Naive thymus-derived CD4-positive, alpha-beta T cell (primary cell): ENCODE data around the gene RALGPS1. TPM values are rescaled to one million over a fixed set of nuclear protein-coding genes. Genes with fewer than 3 reads are reported as not detected.

ENCODE experiments used
- ATAC-seq: fragments of 150-1000 bp; cut with Tn5 transposase; 2 replicates; pipeline ENCODE4 v1.10.0; 2021; ENCODE audit warnings: mild to moderate bottlenecking, moderate library complexity
- CTCF ChIA-PET: fragments of 350-600 bp; sonication (Branson Sonifier 250); formaldehyde crosslinking; loops from one replicate; lab custom pipeline; 2021; ENCODE audit warnings: antibody characterized with exemption; lab: Charles Lee
- POLR2A ChIA-PET: fragments of 350-600 bp; sonication (Branson Sonifier 250); formaldehyde crosslinking; loops from one replicate; lab custom pipeline; 2021; ENCODE audit warnings: antibody characterized with exemption, inconsistent platforms; lab: Charles Lee
- DNase-seq, 9 donors: peaks; one replicate each; pipeline versions ENCODE4 v3.0.0 to v3.0.0-alpha.2; 2020 to 2022; ENCODE audit warnings: mixed read lengths in 1 of 9
- H3K27ac ChIP-seq: one replicate; pipeline ENCODE4 v1.7.0; 2013; ENCODE audit warnings: mild to moderate bottlenecking, low read depth, low read length, moderate library complexity
- H3K27me3 ChIP-seq, 2 donors: one replicate each; pipeline ENCODE4 v1.7.0; 2013; ENCODE audit warnings: low read length in 2 of 2, mild to moderate bottlenecking in 2 of 2, moderate library complexity in 2 of 2; ENCODE audit not compliant: control insufficient read depth in 2 of 2, insufficient read depth in 2 of 2
- H3K36me3 ChIP-seq, 3 experiments: 1 replicate in 2 of 3; 2 replicates in 1 of 3; pipeline ENCODE4 v1.7.0; 2013; ENCODE audit warnings: low read length in 3 of 3, mild to moderate bottlenecking in 3 of 3, moderate library complexity in 1 of 3; ENCODE audit not compliant: insufficient read depth in 3 of 3, control insufficient read depth in 2 of 3
- H3K4me1 ChIP-seq, 2 donors: one replicate each; pipeline ENCODE4 v1.7.0; 2013; ENCODE audit warnings: low read length in 2 of 2, mild to moderate bottlenecking in 2 of 2, moderate library complexity in 1 of 2; ENCODE audit not compliant: control insufficient read depth in 2 of 2, insufficient read depth in 2 of 2
- H3K4me3 ChIP-seq: 2 replicates; pipeline ENCODE4 v1.7.0; 2013; ENCODE audit warnings: mild to moderate bottlenecking, low read length
- H3K9me3 ChIP-seq, 3 experiments: 1 replicate in 2 of 3; 2 replicates in 1 of 3; pipeline ENCODE4 v1.7.0; 2013; ENCODE audit warnings: low read length in 3 of 3; ENCODE audit not compliant: control insufficient read depth in 2 of 3
- H3K27ac Mint-ChIP-seq, 9 donors: one replicate each; pipeline ENCODE4 v1.8.0; 2020 to 2022; ENCODE audit warnings: mixed read lengths in 9 of 9, mild to moderate bottlenecking in 8 of 9, moderate library complexity in 5 of 9, inconsistent platforms in 2 of 9
- H3K27me3 Mint-ChIP-seq, 5 donors: one replicate each; pipeline ENCODE4 v1.8.0; 2021 to 2022; ENCODE audit warnings: mixed read lengths in 5 of 5, mild to moderate bottlenecking in 1 of 5
- H3K36me3 Mint-ChIP-seq, 5 donors: one replicate each; pipeline ENCODE4 v1.8.0; 2020 to 2022; ENCODE audit warnings: mixed read lengths in 5 of 5, mild to moderate bottlenecking in 3 of 5, inconsistent platforms in 1 of 5
- H3K4me1 Mint-ChIP-seq, 7 donors: one replicate each; pipeline ENCODE4 v1.8.0; 2020 to 2022; ENCODE audit warnings: mixed read lengths in 7 of 7, mild to moderate bottlenecking in 3 of 7, inconsistent platforms in 1 of 7
- H3K4me3 Mint-ChIP-seq, 10 donors: one replicate each; pipeline ENCODE4 v1.8.0; 2020 to 2022; ENCODE audit warnings: mild to moderate bottlenecking in 10 of 10, mixed read lengths in 10 of 10, moderate library complexity in 6 of 10, inconsistent platforms in 2 of 10
- H3K9me3 Mint-ChIP-seq, 11 donors: one replicate each; pipeline ENCODE4 v1.8.0; 2020 to 2022; ENCODE audit warnings: mixed read lengths in 11 of 11, mild to moderate bottlenecking in 4 of 11, inconsistent platforms in 1 of 11, moderate library complexity in 1 of 11
- intact Hi-C, 2 donors: fragments of 100-400 bp; cut with micrococcal nuclease; formaldehyde crosslinking; loops; one replicate each; pipeline ENCODE4 v1.15.1; 2023
- polyA plus RNA-seq, 2 donors: library from polyadenylated mRNA; unstranded; fragments of 300-500 nt; fragmentation: Illumina TruSeq; gene quantifications; one replicate each; pipeline ENCODE4 v1.2.3, GENCODE V29; 2021
- total RNA-seq, 6 experiments: library from RNA in 5 of 6; stranded (reverse) in 5 of 6; gene quantifications; 1 replicate in 5 of 6; 2 replicates in 1 of 6; pipeline ENCODE4 v1.2.3 and lab custom pipeline; 2021 to 2026

The RALGPS1 gene
- total and polyA plus RNA-seq, 7 experiments from 2014 or later: 1.0 to 8.3 (median 4.1) TPM

- ChIA-PET POLR2A (no interaction called here), CTCF (no interaction called here)
- intact Hi-C loops: no loop called here
These were observed 224.6 kb downstream of the RALGPS1 start for GRCh38 chr9:127139071-127139731.

GRCh38 chr9:127139775-127140174, 225.2 kb downstream of the RALGPS1 start:
- Histone ChIP-seq H3K27me3 (no peaks in the 10 kb centered on the region), H3K4me1 (no peaks in the 10 kb centered on the region), H3K4me3 (no peak overlapping the region), H3K36me3 (no peaks in the 10 kb centered on the region), H3K27ac (no peak overlapping the region), H3K9me3 (no peaks in the 10 kb centered on the region)
- peaks cover 0 to 39% (median 0%) of the 10 kb centered on the region in 5 donors for H3K27me3 Mint-ChIP-seq
- ChIA-PET POLR2A (no interaction called here), CTCF (no interaction called here)
- H3K4me1 Mint-ChIP-seq: no peaks in the 10 kb centered on the region
- no peak for ATAC-seq
- DNase-seq: no peak
- H3K9me3 Mint-ChIP-seq: peaks cover 0 to 2% (median 0%) of the 10 kb centered on the region in 11 donors
- H3K27ac Mint-ChIP-seq: no peak overlapping the region
- no peaks in the 10 kb centered on the region for H3K36me3 Mint-ChIP-seq
- intact Hi-C loops: no loop called here
- H3K4me3 Mint-ChIP-seq: no peak overlapping the region

More at GRCh38 chr9:127139071-127139731, 224.6 kb downstream of the RALGPS1 start:
- Mint-ChIP-seq H3K4me1 (no peaks in the 10 kb centered on the region), H3K27ac (no peak overlapping the region), H3K27me3 (peaks cover 0 to 39% (median 2%) of the 10 kb centered on the region in 5 donors), H3K36me3 (no peaks in the 10 kb centered on the region), H3K4me3 (no peak overlapping the region), H3K9me3 (peaks cover 0 to 2% (median 0%) of the 10 kb centered on the region in 11 donors)
- no peak overlapping the region for H3K4me3 ChIP-seq
- no peaks in the 10 kb centered on the region for H3K36me3 ChIP-seq
- ATAC-seq (no peak), DNase-seq (no peak)
- H3K4me1 ChIP-seq: no peaks in the 10 kb centered on the region
- H3K27me3 ChIP-seq: no peaks in the 10 kb centered on the region
- no peak overlapping the region for H3K27ac ChIP-seq
- no peaks in the 10 kb centered on the region for H3K9me3 ChIP-seq

GRCh38 chr9:127140181-127140580, 225.6 kb downstream of the RALGPS1 start:
- CTCF ChIA-PET: no interaction called here

GRCh38 chr9:127140842-127141675, 226.5 kb downstream of the RALGPS1 start:
- no peak overlapping the region for H3K27ac Mint-ChIP-seq
- POLR2A ChIA-PET: no interaction called here

More at GRCh38 chr9:127140181-127140580, 225.6 kb downstream of the RALGPS1 start:
- Histone ChIP-seq H3K9me3 (no peaks in the 10 kb centered on the region), H3K27ac (no peak overlapping the region), H3K27me3 (no peaks in the 10 kb centered on the region), H3K4me1 (no peaks in the 10 kb centered on the region), H3K4me3 (no peak overlapping the region), H3K36me3 (no peaks in the 10 kb centered on the region)
- H3K27me3 Mint-ChIP-seq: peaks cover 0 to 39% (median 0%) of the 10 kb centered on the region in 5 donors
- H3K4me1 Mint-ChIP-seq: no peaks in the 10 kb centered on the region
- intact Hi-C loops: no loop called here
- DNase-seq (no peak), ATAC-seq (no peak)
- POLR2A ChIA-PET: no interaction called here
- H3K4me3 Mint-ChIP-seq: no peak overlapping the region
- H3K27ac Mint-ChIP-seq: no peak overlapping the region
- no peaks in the 10 kb centered on the region for H3K36me3 Mint-ChIP-seq
- peaks cover 0 to 2% (median 0%) of the 10 kb centered on the region in 11 donors for H3K9me3 Mint-ChIP-seq

GRCh38 chr9:127142291-127142690, 227.7 kb downstream of the RALGPS1 start:
- Mint-ChIP-seq H3K27me3 (peaks cover 0 to 35% (median 0%) of the 10 kb centered on the region in 5 donors), H3K9me3 (peaks cover 0 to 6% (median 1%) of the 10 kb centered on the region in 11 donors), H3K36me3 (peaks cover 0 to 5% (median 0%) of the 10 kb centered on the region in 5 donors), H3K4me3 (no peak overlapping the region), H3K4me1 (no peaks in the 10 kb centered on the region), H3K27ac (no peak overlapping the region)
- DNase-seq (no peak), ATAC-seq (no peak)
- no peaks in the 10 kb centered on the region for H3K9me3 ChIP-seq
- no peaks in the 10 kb centered on the region for H3K4me1 ChIP-seq
- no peaks in the 10 kb centered on the region for H3K36me3 ChIP-seq
- no peak overlapping the region for H3K4me3 ChIP-seq
- ChIA-PET POLR2A (no interaction called here), CTCF (no interaction called here)
- H3K27me3 ChIP-seq: no peaks in the 10 kb centered on the region
- intact Hi-C loops: no loop called here
- no peak overlapping the region for H3K27ac ChIP-seq

More at GRCh38 chr9:127140842-127141675, 226.5 kb downstream of the RALGPS1 start:
- H3K36me3 Mint-ChIP-seq: no peaks in the 10 kb centered on the region
- H3K4me3 Mint-ChIP-seq: no peak overlapping the region
- Histone ChIP-seq H3K4me3 (no peak overlapping the region), H3K27me3 (no peaks in the 10 kb centered on the region), H3K9me3 (no peaks in the 10 kb centered on the region), H3K36me3 (no peaks in the 10 kb centered on the region), H3K27ac (no peak overlapping the region), H3K4me1 (no peaks in the 10 kb centered on the region)
- no peak for DNase-seq
- peaks cover 0 to 2% (median 0%) of the 10 kb centered on the region in 11 donors for H3K9me3 Mint-ChIP-seq
- peaks cover 0 to 36% (median 0%) of the 10 kb centered on the region in 5 donors for H3K27me3 Mint-ChIP-seq
- no peak for ATAC-seq
- intact Hi-C loops: no loop called here
- CTCF ChIA-PET: no interaction called here
- H3K4me1 Mint-ChIP-seq: no peaks in the 10 kb centered on the region

GRCh38 chr9:127142931-127143464, 228.4 kb downstream of the RALGPS1 start:
- Histone ChIP-seq H3K36me3 (no peaks in the 10 kb centered on the region), H3K27ac (no peak overlapping the region), H3K9me3 (no peaks in the 10 kb centered on the region), H3K4me3 (no peak overlapping the region), H3K27me3 (no peaks in the 10 kb centered on the region), H3K4me1 (no peaks in the 10 kb centered on the region)
- no peak for DNase-seq
- ATAC-seq: no peak
- Mint-ChIP-seq H3K27ac (no peak overlapping the region), H3K9me3 (peaks cover 0 to 9% (median 1%) of the 10 kb centered on the region in 11 donors), H3K4me1 (no peaks in the 10 kb centered on the region), H3K27me3 (peaks cover 0 to 36% (median 0%) of the 10 kb centered on the region in 5 donors), H3K4me3 (no peak overlapping the region), H3K36me3 (peaks cover 0 to 6% (median 0%) of the 10 kb centered on the region in 5 donors)
- POLR2A ChIA-PET: no interaction called here
- CTCF ChIA-PET: no interaction called here
- intact Hi-C loops: no loop called here
